ENCODE results near the gene TGFB2. TPM values are rescaled to one million over a fixed set of nuclear protein-coding genes. Genes with fewer than 3 reads are reported as not detected.

The TGFB2 gene
- total and polyA plus RNA-seq, 2 experiments from 2014 or later = 0.97 to 1.3 TPM

DNA sequence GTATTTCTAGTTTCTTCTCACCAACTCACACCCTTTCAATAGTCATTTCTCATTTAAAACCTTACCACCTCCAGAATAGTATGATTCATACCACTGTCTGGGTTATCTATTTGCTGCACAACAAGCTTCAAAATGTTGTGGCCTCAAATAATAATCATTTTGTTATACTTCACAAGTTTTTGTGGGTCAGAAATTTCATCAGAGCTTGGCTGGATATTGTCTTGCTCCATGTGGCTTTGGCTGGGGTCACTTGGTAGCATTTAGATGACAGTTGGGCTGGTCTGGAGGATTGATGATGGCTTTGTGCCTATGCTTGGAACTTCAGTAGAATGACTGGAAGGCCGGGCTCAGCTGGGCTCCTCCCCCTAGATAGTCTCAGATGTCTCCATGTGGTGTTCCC, 66.0 kb downstream of the TGFB2 start:
- in situ Hi-C loops (cut with MboI) = no loop called here
- no peaks in the 10 kb centered on the region for H3K79me2 ChIP-seq (ENCODE audit: insufficient read depth)
- peak; percentile 34 for DNase-seq
- no peaks in the 10 kb centered on the region for H3K36me3 ChIP-seq (ENCODE audit: low read depth)
- no peak overlapping the region for H3K27ac ChIP-seq
- H4K20me1 ChIP-seq (ENCODE audit: insufficient read depth) = no peaks in the 10 kb centered on the region
- no peaks in the 10 kb centered on the region for H3K9me2 ChIP-seq (ENCODE audit: insufficient read depth)
- no peak overlapping the region for H3K9ac ChIP-seq
- H3K27me3 ChIP-seq (replicated peaks; ENCODE audit: insufficient read depth) = no peaks in the 10 kb centered on the region
- H3K4me3 ChIP-seq = no peak overlapping the region
- peaks cover 33% of the 10 kb centered on the region for H3F3A ChIP-seq (ENCODE audit: insufficient read depth)
- peaks cover 31% of the 10 kb centered on the region for H3K4me1 ChIP-seq (ENCODE audit: insufficient read depth)
- H2AFZ ChIP-seq = no peak overlapping the region
- no peak overlapping the region for H3K4me2 ChIP-seq (ENCODE audit: unreplicated experiment)
- TF ChIP-seq EZH2phosphoT487 (IDR thresholded peaks at IDR 0.05; ENCODE audit: insufficient read depth, low read depth) (no peak), EZH2 (IDR thresholded peaks at IDR 0.05; ENCODE audit: insufficient read depth, poor library complexity, severe bottlenecking) (no peak)
- 93 to 100% methylated on average over 1 of the region's 1 CpG for WGBS, 2 experiments (ENCODE audit: low coverage in 1 of 2, low lambda C conversion rate in 2 of 2, missing lambda C conversion rate in 2 of 2)
- no peaks in the 10 kb centered on the region for H3K9me3 ChIP-seq (ENCODE audit: low read depth)

DNA sequence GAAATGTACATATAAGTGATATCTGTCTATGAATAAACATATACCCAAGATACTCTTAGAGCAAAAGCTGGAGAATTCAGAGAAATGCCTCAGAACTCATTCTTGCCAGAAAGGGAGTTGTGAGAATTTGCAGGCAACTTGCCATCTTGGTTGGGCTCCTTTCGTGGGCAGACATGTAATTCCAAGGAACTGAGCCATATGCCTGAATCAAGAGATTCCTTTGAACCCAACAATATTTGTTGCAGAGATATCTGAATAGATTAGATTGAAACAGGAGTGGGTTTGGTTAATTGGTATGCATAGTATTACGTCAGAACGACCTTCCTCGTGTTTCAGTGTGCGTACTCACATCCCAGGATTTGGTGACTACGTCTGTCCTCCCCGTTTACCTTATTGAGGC, 67.0 kb downstream of the TGFB2 start:
- H3K27me3 ChIP-seq (replicated peaks; ENCODE audit: insufficient read depth) = no peaks in the 10 kb centered on the region
- no peak overlapping the region for H3K4me2 ChIP-seq (ENCODE audit: unreplicated experiment)
- H3K36me3 ChIP-seq (ENCODE audit: low read depth) = no peaks in the 10 kb centered on the region
- H3K4me3 ChIP-seq = no peak overlapping the region
- WGBS, 2 experiments (ENCODE audit: low coverage in 1 of 2, low lambda C conversion rate in 2 of 2, missing lambda C conversion rate in 2 of 2) = 50 to 53% methylated on average over 7 of the region's 7 CpGs
- peaks cover 31% of the 10 kb centered on the region for H3K4me1 ChIP-seq (ENCODE audit: insufficient read depth)
- peak overlapping the region; percentile 14; the same call in 1 of the 2 replicates for H3K27ac ChIP-seq
- H3K79me2 ChIP-seq (ENCODE audit: insufficient read depth) = no peaks in the 10 kb centered on the region
- peak; percentile 77 for DNase-seq
- H3K9ac ChIP-seq = no peak overlapping the region
- no peaks in the 10 kb centered on the region for H3K9me3 ChIP-seq (ENCODE audit: low read depth)
- H2AFZ ChIP-seq = no peak overlapping the region
- in situ Hi-C loops (cut with MboI) = no loop called here
- H4K20me1 ChIP-seq (ENCODE audit: insufficient read depth) = no peaks in the 10 kb centered on the region
- peaks cover 33% of the 10 kb centered on the region for H3F3A ChIP-seq (ENCODE audit: insufficient read depth)
- TF ChIP-seq EZH2 (IDR thresholded peaks at IDR 0.05; ENCODE audit: insufficient read depth, poor library complexity, severe bottlenecking) (no peak), EZH2phosphoT487 (IDR thresholded peaks at IDR 0.05; ENCODE audit: insufficient read depth, low read depth) (no peak)
- H3K9me2 ChIP-seq (ENCODE audit: insufficient read depth) = no peaks in the 10 kb centered on the region

- Histone ChIP-seq H3K27me3 (replicated peaks; ENCODE audit: insufficient read depth) (no peaks in the 10 kb centered on the region), H3K4me3 (no peak overlapping the region), H3K9ac (no peak overlapping the region), H3K36me3 (ENCODE audit: low read depth) (no peaks in the 10 kb centered on the region), H3F3A (ENCODE audit: insufficient read depth) (peaks cover 33% of the 10 kb centered on the region), H3K4me2 (ENCODE audit: unreplicated experiment) (no peak overlapping the region), H3K4me1 (ENCODE audit: insufficient read depth) (peaks cover 31% of the 10 kb centered on the region), H3K9me3 (ENCODE audit: low read depth) (no peaks in the 10 kb centered on the region), H2AFZ (no peak overlapping the region), H3K27ac (no peak overlapping the region), H3K9me2 (ENCODE audit: insufficient read depth) (no peaks in the 10 kb centered on the region), H3K79me2 (ENCODE audit: insufficient read depth) (no peaks in the 10 kb centered on the region), H4K20me1 (ENCODE audit: insufficient read depth) (no peaks in the 10 kb centered on the region)
- no peak for TF ChIP-seq EZH2phosphoT487 (IDR thresholded peaks at IDR 0.05; ENCODE audit: insufficient read depth, low read depth)
- WGBS, 2 experiments (ENCODE audit: low coverage in 1 of 2, low lambda C conversion rate in 2 of 2, missing lambda C conversion rate in 2 of 2) = 92 to 93% methylated on average over 10 of the region's 10 CpGs
- DNase-seq = no peak
- in situ Hi-C loops (cut with MboI) = no loop called here
Measured at GRCh38 chr1:218413179-218413578, 68.0 kb downstream of the TGFB2 start.

DNA sequence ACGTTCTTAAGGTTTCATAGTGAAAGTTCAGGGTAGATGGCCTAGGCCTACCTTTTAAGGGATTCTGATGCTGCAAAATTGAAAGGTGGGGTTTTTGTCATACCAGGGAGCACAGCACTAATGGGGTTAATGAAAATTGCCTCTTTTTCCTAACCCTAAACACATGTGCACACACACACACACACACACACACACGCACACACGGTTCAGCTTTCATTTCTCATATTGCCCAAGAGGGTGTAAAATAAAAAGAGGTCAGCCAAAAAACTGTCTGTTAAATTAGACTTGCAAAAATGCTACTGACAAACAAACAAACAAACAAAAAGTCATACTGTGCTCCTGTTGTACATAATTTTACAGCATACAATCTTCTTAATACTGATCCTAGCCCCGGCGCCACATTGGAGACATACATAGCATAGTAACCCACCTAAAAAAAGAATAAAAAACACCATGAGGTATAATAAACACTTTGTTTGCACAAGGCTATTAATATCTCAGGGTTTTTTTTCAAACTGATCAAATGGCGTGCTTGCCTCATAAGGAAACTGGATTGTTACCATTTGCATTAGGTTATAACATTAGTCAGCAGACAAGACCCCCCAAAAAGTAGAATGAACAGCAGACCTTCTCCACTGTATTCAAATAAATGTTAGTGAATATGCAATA, 69.1 kb downstream of the TGFB2 start:
- Histone ChIP-seq H3K9me2 (ENCODE audit: insufficient read depth) (no peaks in the 10 kb centered on the region), H3K4me3 (no peak overlapping the region), H3K36me3 (ENCODE audit: low read depth) (no peaks in the 10 kb centered on the region), H3K4me1 (ENCODE audit: insufficient read depth) (peaks cover 31% of the 10 kb centered on the region), H3K79me2 (ENCODE audit: insufficient read depth) (no peaks in the 10 kb centered on the region), H3K9me3 (ENCODE audit: low read depth) (no peaks in the 10 kb centered on the region), H3K27me3 (replicated peaks; ENCODE audit: insufficient read depth) (no peaks in the 10 kb centered on the region), H3F3A (ENCODE audit: insufficient read depth) (peaks cover 33% of the 10 kb centered on the region), H4K20me1 (ENCODE audit: insufficient read depth) (no peaks in the 10 kb centered on the region), H3K9ac (no peak overlapping the region), H3K4me2 (ENCODE audit: unreplicated experiment) (no peak overlapping the region), H3K27ac (no peak overlapping the region), H2AFZ (no peak overlapping the region)
- no peak for DNase-seq
- in situ Hi-C loops (cut with MboI) = no loop called here
- WGBS, 2 experiments (ENCODE audit: low coverage in 1 of 2, low lambda C conversion rate in 2 of 2, missing lambda C conversion rate in 2 of 2) = 89 to 94% methylated on average over 6 of the region's 6 CpGs
- no peak for TF ChIP-seq EZH2 (IDR thresholded peaks at IDR 0.05; ENCODE audit: insufficient read depth, poor library complexity, severe bottlenecking)
- TF ChIP-seq EZH2phosphoT487 (IDR thresholded peaks at IDR 0.05; ENCODE audit: insufficient read depth, low read depth) = no peak

Data from GM23248 (cell line).